ENCODE measurements around the gene YBX1. TPM values are rescaled to one million over a fixed set of nuclear protein-coding genes. Genes with fewer than 3 reads are reported as not detected.
A peak's percentile ranks its signal among the peaks of the same experiment; 100 is the strongest.

YBX1 gene
- total and polyA plus RNA-seq, 2 of the 13 experiments (the other 11 are each of a cell fraction or from before 2014, with no cell fraction given), result 339 to 628 TPM

DNA sequence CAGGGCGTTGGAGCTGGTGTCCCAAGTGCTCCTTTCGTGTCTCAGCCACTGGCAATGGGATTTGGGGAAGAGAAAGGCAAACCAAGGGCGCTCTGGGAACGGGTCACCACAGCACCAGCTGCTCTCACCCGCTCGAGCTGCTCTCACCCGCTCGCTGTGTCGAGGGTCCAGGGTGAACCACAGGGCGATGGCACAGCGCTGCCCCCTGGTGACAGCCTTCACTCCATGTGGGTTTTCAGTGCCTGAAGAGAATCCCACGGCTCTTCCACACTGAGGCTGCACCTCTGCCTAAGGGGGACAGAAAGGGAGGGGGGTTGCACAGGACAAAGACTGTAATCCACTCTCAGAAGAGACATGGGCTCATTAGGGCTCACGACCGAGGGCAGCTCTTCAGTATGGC is 64.9 kb downstream of the YBX1 start (continued):
- TF ChIP-seq ZBTB4 (CRISPR knock-in tag; IDR thresholded peaks at IDR 0.05; ENCODE audit: borderline replicate concordance), result peak; percentile 49; the same call in 1 of the 2 replicates
- no peak for TF ChIP-seq HNRNPK (IDR thresholded peaks at IDR 0.05; ENCODE audit: low read depth, low read length, poor library complexity, severe bottlenecking)
- TF ChIP-seq, protein P1, sequence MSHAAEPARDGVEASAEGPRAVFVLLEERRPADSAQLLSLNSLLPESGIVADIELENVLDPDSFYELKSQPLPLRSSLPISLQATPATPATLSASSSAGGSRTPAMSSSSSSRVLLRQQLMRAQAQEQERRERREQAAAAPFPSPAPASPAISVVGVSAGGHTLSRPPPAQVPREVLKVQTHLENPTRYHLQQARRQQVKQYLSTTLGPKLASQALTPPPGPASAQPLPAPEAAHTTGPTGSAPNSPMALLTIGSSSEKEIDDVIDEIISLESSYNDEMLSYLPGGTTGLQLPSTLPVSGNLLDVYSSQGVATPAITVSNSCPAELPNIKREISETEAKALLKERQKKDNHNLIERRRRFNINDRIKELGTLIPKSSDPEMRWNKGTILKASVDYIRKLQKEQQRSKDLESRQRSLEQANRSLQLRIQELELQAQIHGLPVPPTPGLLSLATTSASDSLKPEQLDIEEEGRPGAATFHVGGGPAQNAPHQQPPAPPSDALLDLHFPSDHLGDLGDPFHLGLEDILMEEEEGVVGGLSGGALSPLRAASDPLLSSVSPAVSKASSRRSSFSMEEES (CRISPR knock-in tag; IDR thresholded peaks at IDR 0.05), result no peak
- no peak for TF ChIP-seq PBX3 (CRISPR knock-in tag; IDR thresholded peaks at IDR 0.05; ENCODE audit: borderline replicate concordance)
- peak; percentile 63 for TF ChIP-seq SMC3 (IDR thresholded peaks at IDR 0.05; ENCODE audit: low read length)
- peak; percentile 94 for TF ChIP-seq CTCF (CRISPR knock-in tag; IDR thresholded peaks at IDR 0.05)
- 0 out of 2 replicates have a peak, but pooled peaks have one; percentile 37 for TF ChIP-seq NR0B2 (CRISPR knock-in tag; IDR thresholded peaks at IDR 0.05)
- no peak for TF ChIP-seq BCLAF1 (IDR thresholded peaks at IDR 0.05)
- no peak for TF ChIP-seq ZFP62 (CRISPR knock-in tag; IDR thresholded peaks at IDR 0.05)
- no peak for TF ChIP-seq CBX2 (IDR thresholded peaks at IDR 0.05; ENCODE audit: low read depth, low read length)
- TF ChIP-seq CBX2 (CRISPR knock-in tag; IDR thresholded peaks at IDR 0.05; ENCODE audit: low read depth), result no peak
- no peak for TF ChIP-seq NPAS2 (CRISPR knock-in tag; IDR thresholded peaks at IDR 0.05; ENCODE audit: borderline replicate concordance)

Data from HepG2 (cell line).